Thoracic aorta (tissue), 2 donors: ENCODE results near the gene CDCA4. TPM values are rescaled to one million over a fixed set of nuclear protein-coding genes. Genes with fewer than 3 reads are reported as not detected.
A peak's percentile ranks its signal among the peaks of the same experiment; 100 is the strongest.

Experiments
- ATAC-seq: fragments of 150-250 bp; one replicate; pipeline ENCODE4 v1.8.0; 2017; ENCODE audit warnings: low read depth; ENCODE audit not compliant: insufficient number of reproducible peaks, low FRiP score
- DNase-seq: peaks from one replicate; pipeline ENCODE4 v3.0.0-alpha.2; 2020; ENCODE audit warnings: low spot score
- H3K27ac ChIP-seq, 2 donors: fragments of 200-600 bp; sonication (generic); 1 replicate in 1 of 2; 2 replicates in 1 of 2; pipeline ENCODE4 v1.5.1; 2016; ENCODE audit warnings: mild to moderate bottlenecking in 2 of 2, moderate library complexity in 2 of 2
- H3K27me3 ChIP-seq: fragments of 200-600 bp; sonication (generic); replicated peaks from 2 replicates; pipeline ENCODE4 v1.6.0; 2016; ENCODE audit warnings: mild to moderate bottlenecking; ENCODE audit not compliant: insufficient read depth
- H3K36me3 ChIP-seq: fragments of 200-600 bp; sonication (generic); one replicate; pipeline ENCODE4 v1.5.1; 2016
- H3K4me1 ChIP-seq, 2 donors: fragments of 200-600 bp; sonication (generic); 1 replicate in 1 of 2; 2 replicates in 1 of 2; pipeline versions ENCODE4 v1.5.1 to v1.6.0; 2016; ENCODE audit warnings: low read depth in 2 of 2, mild to moderate bottlenecking in 1 of 2; ENCODE audit not compliant: control insufficient read depth in 1 of 2
- H3K4me3 ChIP-seq: fragments of 200-600 bp; sonication (generic); 2 replicates; pipeline ENCODE4 v1.5.1; 2016; ENCODE audit warnings: mild to moderate bottlenecking
- H3K9me3 ChIP-seq: fragments of 200-600 bp; sonication (generic); 2 replicates; pipeline ENCODE4 v1.5.1; 2016
- CTCF ChIP-seq: fragments of 200-600 bp; sonication (generic); IDR thresholded peaks from one replicate; pipeline ENCODE4 v1.5.1; 2019; ENCODE audit warnings: antibody characterized with exemption
- total RNA-seq, 2 donors: library from RNA; depleted of rRNA; stranded (reverse); fragments of >200 nt; gene quantifications; one replicate each; pipeline versions ENCODE4 v1.1.0 to v1.2.3, GENCODE V29; 2016

Gene CDCA4
- total RNA-seq, 2 donors from 2014 or later, result 1.6 to 6.5 TPM

GRCh38 chr14:104980611-104981531, 40.0 kb downstream of the CDCA4 start:
- no peak for TF ChIP-seq CTCF
- Histone ChIP-seq H3K4me3 (no peak overlapping the region), H3K27me3 (no peaks in the 10 kb centered on the region), H3K9me3 (no peaks in the 10 kb centered on the region), H3K27ac (peak overlapping the region in 1 of 2 donors; percentile 6), H3K4me1 (peaks cover 10 to 40% of the 10 kb centered on the region in 2 donors), H3K36me3 (no peaks in the 10 kb centered on the region)
- no peak for ATAC-seq
- no peak for DNase-seq

GRCh38 chr14:104979758-104980610, 40.9 kb downstream of the CDCA4 start:
- ATAC-seq, result no peak
- H3K4me1 ChIP-seq, result peaks cover 15 to 49% of the 10 kb centered on the region in 2 donors
- H3K36me3 ChIP-seq, result no peaks in the 10 kb centered on the region
- TF ChIP-seq CTCF, result no peak
- peak overlapping the region in 1 of 2 donors; percentile 6 for H3K27ac ChIP-seq
- no peaks in the 10 kb centered on the region for H3K27me3 ChIP-seq
- H3K9me3 ChIP-seq, result no peaks in the 10 kb centered on the region
- no peak for DNase-seq
- no peak overlapping the region for H3K4me3 ChIP-seq

DNA sequence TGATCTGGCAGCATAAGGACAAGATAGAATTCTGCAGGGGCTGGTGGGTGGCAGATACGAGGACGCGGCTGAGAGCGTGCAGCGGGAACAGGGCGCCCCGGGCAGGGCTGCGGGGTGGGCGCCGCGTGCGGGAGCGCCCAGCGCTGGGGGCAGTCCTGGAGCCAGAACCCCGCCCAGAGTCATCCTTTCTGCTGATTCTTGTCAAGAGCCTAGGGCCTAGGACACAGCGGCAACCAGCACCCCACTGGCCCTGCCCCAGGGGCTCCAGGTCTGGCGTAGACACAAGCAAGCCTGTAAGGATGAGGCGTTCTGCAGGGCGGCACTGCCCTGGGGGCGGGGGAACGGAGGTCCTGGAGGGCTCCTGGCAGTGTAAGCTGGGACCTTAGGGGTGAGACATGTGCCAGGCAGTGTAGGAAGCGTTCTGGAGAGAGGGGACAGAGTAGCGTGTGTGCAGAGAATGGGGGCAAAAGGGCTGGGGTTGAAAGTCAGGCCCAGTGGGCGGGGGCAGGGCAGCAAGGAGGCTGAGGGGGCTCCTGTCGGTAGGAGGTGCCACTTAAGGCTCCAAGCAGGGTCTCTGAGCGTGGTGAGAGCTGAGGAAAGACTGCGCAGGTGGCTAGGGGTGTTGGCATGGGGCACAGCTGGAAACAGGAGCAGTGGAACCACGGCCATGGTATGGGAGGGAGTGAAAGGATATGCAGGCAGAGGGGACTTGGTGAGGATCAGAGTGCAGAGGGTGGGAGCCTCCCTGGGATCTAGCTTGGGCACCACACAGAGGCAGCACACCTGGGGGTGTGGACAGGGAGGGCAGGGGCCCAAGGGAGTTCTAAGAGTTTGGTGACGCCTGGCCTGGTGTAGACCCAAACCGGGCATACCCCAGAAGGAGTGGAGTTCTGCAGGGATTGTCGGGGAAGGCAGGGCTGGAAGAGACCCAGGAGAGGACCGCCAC, 41.9 kb downstream of the CDCA4 start:
- ATAC-seq, result no peak
- Histone ChIP-seq H3K4me1 (peaks cover 23 to 59% of the 10 kb centered on the region in 2 donors), H3K36me3 (no peaks in the 10 kb centered on the region), H3K9me3 (no peaks in the 10 kb centered on the region), H3K27me3 (no peaks in the 10 kb centered on the region), H3K27ac (no peak overlapping the region), H3K4me3 (peak overlapping the region; percentile 76)
- no peak for TF ChIP-seq CTCF
- no peak for DNase-seq

- Histone ChIP-seq H3K36me3 (no peaks in the 10 kb centered on the region), H3K27me3 (no peaks in the 10 kb centered on the region), H3K9me3 (no peaks in the 10 kb centered on the region), H3K4me1 (peaks cover 25 to 69% of the 10 kb centered on the region in 2 donors), H3K4me3 (peak within 1 kb of the TSS; percentile 76), H3K27ac (no peak within 1 kb of the TSS)
- ATAC-seq (no peak), DNase-seq (no peak)
- TF ChIP-seq CTCF, result no peak
Measured at GRCh38 chr14:104977681-104978653, 42.9 kb downstream of the CDCA4 start, which contains the start of gene AHNAK2. AHNAK2 (minus strand) TSS chr14:104978374; CDS start chr14:104978237, 137 bp downstream.
